ENCODE data around the gene MGAT5B. TPM values are rescaled to one million over a fixed set of nuclear protein-coding genes. Genes with fewer than 3 reads are reported as not detected.

The MGAT5B gene
- total RNA-seq, 1 donor from 2014 or later: 1.8 TPM

GRCh38 chr17:76893623-76894334, 25.6 kb downstream of the MGAT5B start:
- Histone ChIP-seq H3K27me3 (no peaks in the 10 kb centered on the region), H3K27ac (no peak overlapping the region), H3K4me1 (no peaks in the 10 kb centered on the region), H3K9me3 (ENCODE audit: low read depth) (peaks cover 10% of the 10 kb centered on the region), H4K20me1 (ENCODE audit: low read depth) (no peaks in the 10 kb centered on the region), H3K9ac (no peak overlapping the region), H3F3A (ENCODE audit: low read depth) (no peaks in the 10 kb centered on the region), H3K4me3 (no peak overlapping the region), H3K36me3 (no peaks in the 10 kb centered on the region), H3K4me2 (no peak overlapping the region), H2AFZ (replicated peaks) (no peak overlapping the region), H3K79me2 (ENCODE audit: low read depth) (no peaks in the 10 kb centered on the region)
- Mint-ChIP-seq H3K27me3 (ENCODE audit: insufficient read depth, low read depth) (no peaks in the 10 kb centered on the region), H3K36me3 (peaks cover 10% of the 10 kb centered on the region), H3K9me3 (peaks cover 12% of the 10 kb centered on the region), H3K27ac (peak overlapping the region; percentile 42), H3K4me1 (peaks cover 14% of the 10 kb centered on the region), H3K4me3 (no peak overlapping the region)
- DNase-seq (ENCODE audit: low spot score): no peak
- no peak for TF ChIP-seq CTCF (IDR thresholded peaks at IDR 0.05)
- no peak for TF ChIP-seq EZH2phosphoT487 (IDR thresholded peaks at IDR 0.05)
- TF ChIP-seq EZH2 (IDR thresholded peaks at IDR 0.05): no peak

- H3K4me1 Mint-ChIP-seq: peaks cover 14% of the 10 kb centered on the region
- peaks cover 10% of the 10 kb centered on the region for H3K36me3 Mint-ChIP-seq
- no peak overlapping the region for H3K27ac Mint-ChIP-seq
- H3K27me3 ChIP-seq: no peaks in the 10 kb centered on the region
- peaks cover 10% of the 10 kb centered on the region for H3K9me3 ChIP-seq (ENCODE audit: low read depth)
- no peak overlapping the region for H3K4me3 ChIP-seq
- H3K27ac ChIP-seq: no peak overlapping the region
- H3K36me3 ChIP-seq: no peaks in the 10 kb centered on the region
- no peaks in the 10 kb centered on the region for H3F3A ChIP-seq (ENCODE audit: low read depth)
- H2AFZ ChIP-seq (replicated peaks): no peak overlapping the region
- no peaks in the 10 kb centered on the region for H3K79me2 ChIP-seq (ENCODE audit: low read depth)
- TF ChIP-seq EZH2 (IDR thresholded peaks at IDR 0.05) (no peak), EZH2phosphoT487 (IDR thresholded peaks at IDR 0.05) (no peak), CTCF (IDR thresholded peaks at IDR 0.05) (no peak)
- H3K27me3 Mint-ChIP-seq (ENCODE audit: insufficient read depth, low read depth): no peaks in the 10 kb centered on the region
- DNase-seq (ENCODE audit: low spot score): no peak
- H4K20me1 ChIP-seq (ENCODE audit: low read depth): no peaks in the 10 kb centered on the region
- no peak overlapping the region for H3K4me2 ChIP-seq
- peaks cover 12% of the 10 kb centered on the region for H3K9me3 Mint-ChIP-seq
- no peaks in the 10 kb centered on the region for H3K4me1 ChIP-seq
- no peak overlapping the region for H3K4me3 Mint-ChIP-seq
- no peak overlapping the region for H3K9ac ChIP-seq
Observed at GRCh38 chr17:76894842-76895241, 26.6 kb downstream of the MGAT5B start.

GRCh38 chr17:76897023-76897422, 28.8 kb downstream of the MGAT5B start:
- H3K27me3 ChIP-seq: no peaks in the 10 kb centered on the region
- no peak overlapping the region for H3K27ac ChIP-seq
- H3K4me1 ChIP-seq: no peaks in the 10 kb centered on the region
- peaks cover 10% of the 10 kb centered on the region for H3K9me3 ChIP-seq (ENCODE audit: low read depth)
- H3K36me3 ChIP-seq: no peaks in the 10 kb centered on the region
- Mint-ChIP-seq H3K27me3 (ENCODE audit: insufficient read depth, low read depth) (peaks cover 3% of the 10 kb centered on the region), H3K9me3 (peaks cover 12% of the 10 kb centered on the region), H3K27ac (no peak overlapping the region), H3K36me3 (peaks cover 10% of the 10 kb centered on the region), H3K4me1 (peaks cover 16% of the 10 kb centered on the region), H3K4me3 (no peak overlapping the region)
- no peak overlapping the region for H3K4me3 ChIP-seq
- DNase-seq (ENCODE audit: low spot score): no peak
- TF ChIP-seq EZH2phosphoT487 (IDR thresholded peaks at IDR 0.05): no peak
- TF ChIP-seq CTCF (IDR thresholded peaks at IDR 0.05): no peak
- TF ChIP-seq EZH2 (IDR thresholded peaks at IDR 0.05): no peak
- no peak overlapping the region for H3K4me2 ChIP-seq
- H3F3A ChIP-seq (ENCODE audit: low read depth): no peaks in the 10 kb centered on the region
- no peaks in the 10 kb centered on the region for H3K79me2 ChIP-seq (ENCODE audit: low read depth)
- no peaks in the 10 kb centered on the region for H4K20me1 ChIP-seq (ENCODE audit: low read depth)
- no peak overlapping the region for H3K9ac ChIP-seq
- no peak overlapping the region for H2AFZ ChIP-seq (replicated peaks)
